NT2/D1 (cell line): ENCODE results near the gene KIAA0586.
"Not testable (repeated sequence)": the region's sequence is repeated elsewhere in the genome, so short reads cannot be mapped to it uniquely, and the experiment has no call there.

Experiments used
- YY1 ChIP-seq: IDR thresholded peaks from 2 replicates; pipeline ENCODE4 v1.6.1; 2011; ENCODE audit not compliant: insufficient read length, insufficient read depth
- ZNF274 ChIP-seq: IDR thresholded peaks from 2 replicates; pipeline ENCODE4 v1.6.1; 2011; ENCODE audit warnings: mild to moderate bottlenecking, low read depth, low read length

DNA sequence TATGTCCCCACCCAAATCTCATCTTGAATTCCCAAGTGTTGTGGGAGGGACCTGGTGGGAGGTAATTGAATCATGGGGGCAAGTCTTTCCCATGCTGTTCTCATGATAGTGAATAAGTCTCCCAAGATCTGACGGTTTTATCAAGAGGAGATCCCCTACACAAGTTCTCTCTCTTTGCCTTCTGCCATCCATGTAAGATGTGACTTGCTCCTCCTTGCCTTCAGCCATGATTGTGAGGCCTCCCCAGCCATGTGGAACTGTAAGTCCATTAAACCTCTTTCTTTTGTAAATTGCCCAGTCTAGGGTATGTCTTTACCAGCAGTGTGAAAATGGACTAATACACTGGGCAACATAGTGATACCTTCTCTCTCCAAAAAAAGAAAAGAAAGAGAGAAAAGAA is 10.6 kb upstream of the KIAA0586 start:
- TF ChIP-seq YY1, ZNF274: not testable (repeated sequence)
